Measurements from ENCODE around the gene UBAC1. TPM values are rescaled to one million over a fixed set of nuclear protein-coding genes. Genes with fewer than 3 reads are reported as not detected.

The UBAC1 gene
- total RNA-seq, 1 donor from 2014 or later = 57.9 TPM

DNA sequence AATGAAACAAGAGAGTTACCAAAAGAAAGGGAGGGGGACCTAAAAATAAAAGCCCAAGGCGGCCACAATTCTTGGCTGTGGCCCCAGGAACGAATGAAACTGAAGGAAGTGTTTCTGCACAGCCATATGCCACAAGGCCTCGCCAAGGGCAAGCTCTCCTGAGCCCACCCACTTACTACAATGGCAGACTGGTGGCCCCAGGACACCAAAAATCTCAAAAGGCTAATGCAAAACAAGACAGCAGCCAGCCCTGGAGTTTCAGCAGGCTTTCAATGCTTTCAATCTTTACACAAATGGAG lies 57.9 kb downstream of the UBAC1 start:
- no peak overlapping the region for H3K4me3 ChIP-seq
- no peak overlapping the region for H3K27ac ChIP-seq
- TF ChIP-seq POLR2A (IDR thresholded peaks at IDR 0.05) (no peak), POLR2AphosphoS5 (IDR thresholded peaks at IDR 0.05; ENCODE audit: insufficient read depth in 1 of 2, low read depth in 1 of 2) (no peak), CTCF (IDR thresholded peaks at IDR 0.05) (no peak)
- H3K27me3 ChIP-seq = no peaks in the 10 kb centered on the region
- H3K36me3 ChIP-seq = no peaks in the 10 kb centered on the region
- H3K4me1 ChIP-seq = peaks cover 40% of the 10 kb centered on the region
- intact Hi-C loops (cut with DNase I) = no loop called here
- H3K9me3 ChIP-seq = no peaks in the 10 kb centered on the region
- no peak for DNase-seq (ENCODE audit: extremely low spot score in 2 of 2)

- Histone ChIP-seq H3K36me3 (no peaks in the 10 kb centered on the region), H3K9me3 (no peaks in the 10 kb centered on the region), H3K4me1 (peaks cover 36% of the 10 kb centered on the region), H3K27ac (no peak overlapping the region), H3K27me3 (no peaks in the 10 kb centered on the region), H3K4me3 (no peak overlapping the region)
- DNase-seq (ENCODE audit: extremely low spot score in 2 of 2) = no peak
- intact Hi-C loops (cut with DNase I) = no loop called here
- TF ChIP-seq POLR2A (IDR thresholded peaks at IDR 0.05) (no peak), CTCF (IDR thresholded peaks at IDR 0.05) (no peak), POLR2AphosphoS5 (IDR thresholded peaks at IDR 0.05; ENCODE audit: insufficient read depth in 1 of 2, low read depth in 1 of 2) (no peak)
These were observed 58.4 kb downstream of the UBAC1 start for GRCh38 chr9:135902655-135903357.

GRCh38 chr9:135901826-135902225 lies 59.3 kb downstream of the UBAC1 start:
- Histone ChIP-seq H3K9me3 (no peaks in the 10 kb centered on the region), H3K36me3 (no peaks in the 10 kb centered on the region), H3K4me1 (peaks cover 38% of the 10 kb centered on the region), H3K27me3 (no peaks in the 10 kb centered on the region), H3K4me3 (no peak overlapping the region), H3K27ac (no peak overlapping the region)
- intact Hi-C loops (cut with DNase I) = no loop called here
- DNase-seq (ENCODE audit: extremely low spot score in 2 of 2) = no peak
- no peak for TF ChIP-seq POLR2A (IDR thresholded peaks at IDR 0.05)
- TF ChIP-seq CTCF (IDR thresholded peaks at IDR 0.05) = no peak
- TF ChIP-seq POLR2AphosphoS5 (IDR thresholded peaks at IDR 0.05; ENCODE audit: insufficient read depth in 1 of 2, low read depth in 1 of 2) = no peak

DNA sequence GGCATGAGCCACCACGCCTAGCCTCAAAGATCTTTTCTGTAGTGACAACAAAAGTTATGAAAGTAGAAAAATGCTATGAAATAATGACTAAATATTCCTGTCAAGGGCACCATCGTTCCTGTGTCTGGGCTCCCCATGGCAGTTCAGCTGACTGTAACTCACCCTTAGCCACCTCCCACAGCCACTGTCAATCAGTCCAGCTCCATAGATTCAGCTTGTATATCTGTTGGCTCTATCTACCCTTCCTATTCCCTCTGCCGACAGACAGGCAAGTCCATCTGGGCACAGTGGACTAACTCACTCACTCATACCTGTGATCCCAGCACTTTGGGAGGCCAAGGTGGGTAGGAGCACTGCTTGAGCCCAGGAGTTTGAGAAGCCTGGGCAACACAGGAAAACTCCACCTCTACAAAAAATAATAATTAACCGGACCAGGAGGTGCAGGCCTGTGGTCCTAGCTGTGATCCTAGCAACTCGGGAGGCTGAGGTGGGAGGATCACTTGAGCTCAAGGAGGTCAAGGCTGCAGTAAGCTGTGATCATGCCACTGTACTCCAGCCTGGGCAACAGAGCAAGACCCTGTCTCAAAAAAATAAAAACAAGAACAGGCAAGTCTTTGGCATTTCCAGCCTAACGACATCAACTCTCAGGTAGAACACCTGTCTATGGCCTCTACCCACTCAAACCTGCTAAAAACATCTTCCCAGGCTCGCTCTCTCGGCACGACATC lies 60.0 kb downstream of the UBAC1 start:
- TF ChIP-seq POLR2A (IDR thresholded peaks at IDR 0.05) (no peak), CTCF (IDR thresholded peaks at IDR 0.05) (no peak), POLR2AphosphoS5 (IDR thresholded peaks at IDR 0.05; ENCODE audit: insufficient read depth in 1 of 2, low read depth in 1 of 2) (no peak)
- no peak for DNase-seq (ENCODE audit: extremely low spot score in 2 of 2)
- H3K36me3 ChIP-seq = no peaks in the 10 kb centered on the region
- peaks cover 45% of the 10 kb centered on the region for H3K4me1 ChIP-seq
- H3K27ac ChIP-seq = no peak overlapping the region
- H3K9me3 ChIP-seq = no peaks in the 10 kb centered on the region
- H3K27me3 ChIP-seq = no peaks in the 10 kb centered on the region
- H3K4me3 ChIP-seq = no peak overlapping the region
- intact Hi-C loops (cut with DNase I) = no loop called here

Measured in vagina (tissue), 2 donors.